GM12873 (cell line): ENCODE data around the gene SPSB3.

ENCODE experiments used
- TF ChIP-seq, protein P1 (sequence below): IDR thresholded peaks from 2 replicates; pipeline ENCODE4 v1.5.1; 2012; ENCODE audit warnings: low read depth, mild to moderate bottlenecking, moderate library complexity, low read length, control low read depth; ENCODE audit not compliant: insufficient read depth; ENCODE audit errors: missing control alignments

Gene SPSB3

DNA sequence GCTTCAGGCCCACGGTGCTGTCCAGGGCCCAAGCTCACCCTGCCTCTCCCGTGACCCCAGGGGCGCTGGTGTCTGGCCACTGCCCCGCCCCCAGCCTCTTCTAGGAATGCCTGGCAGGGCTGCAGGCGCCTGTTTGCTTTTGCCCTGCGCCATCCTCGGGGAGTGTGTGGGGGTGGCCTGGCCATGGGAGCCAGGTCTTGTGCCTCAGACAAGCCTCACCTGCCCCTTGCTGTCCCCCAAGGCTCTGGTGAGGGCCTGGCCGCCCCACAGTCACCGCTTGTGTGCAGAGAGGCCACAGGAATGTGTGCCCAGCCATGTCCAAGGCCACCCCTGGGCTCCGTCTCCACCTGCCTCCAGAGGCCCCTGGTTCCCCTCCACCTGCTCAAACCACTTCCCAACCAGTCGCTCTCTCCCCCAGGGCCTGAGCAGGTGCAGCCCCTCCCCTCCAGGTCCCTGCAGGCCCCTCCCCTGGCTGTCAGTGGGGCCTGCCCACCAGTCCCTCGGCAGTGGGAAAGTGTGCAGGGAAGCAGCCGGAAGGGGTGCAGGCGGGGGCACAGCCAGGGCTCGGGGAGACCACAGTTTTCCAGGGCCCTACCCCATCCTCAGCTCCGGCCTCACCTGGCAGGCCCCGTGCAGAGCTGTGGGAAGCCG lies 12.0 kb upstream of the SPSB3 start:
- TF ChIP-seq, protein P1, sequence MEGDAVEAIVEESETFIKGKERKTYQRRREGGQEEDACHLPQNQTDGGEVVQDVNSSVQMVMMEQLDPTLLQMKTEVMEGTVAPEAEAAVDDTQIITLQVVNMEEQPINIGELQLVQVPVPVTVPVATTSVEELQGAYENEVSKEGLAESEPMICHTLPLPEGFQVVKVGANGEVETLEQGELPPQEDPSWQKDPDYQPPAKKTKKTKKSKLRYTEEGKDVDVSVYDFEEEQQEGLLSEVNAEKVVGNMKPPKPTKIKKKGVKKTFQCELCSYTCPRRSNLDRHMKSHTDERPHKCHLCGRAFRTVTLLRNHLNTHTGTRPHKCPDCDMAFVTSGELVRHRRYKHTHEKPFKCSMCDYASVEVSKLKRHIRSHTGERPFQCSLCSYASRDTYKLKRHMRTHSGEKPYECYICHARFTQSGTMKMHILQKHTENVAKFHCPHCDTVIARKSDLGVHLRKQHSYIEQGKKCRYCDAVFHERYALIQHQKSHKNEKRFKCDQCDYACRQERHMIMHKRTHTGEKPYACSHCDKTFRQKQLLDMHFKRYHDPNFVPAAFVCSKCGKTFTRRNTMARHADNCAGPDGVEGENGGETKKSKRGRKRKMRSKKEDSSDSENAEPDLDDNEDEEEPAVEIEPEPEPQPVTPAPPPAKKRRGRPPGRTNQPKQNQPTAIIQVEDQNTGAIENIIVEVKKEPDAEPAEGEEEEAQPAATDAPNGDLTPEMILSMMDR: no peak

DNA sequence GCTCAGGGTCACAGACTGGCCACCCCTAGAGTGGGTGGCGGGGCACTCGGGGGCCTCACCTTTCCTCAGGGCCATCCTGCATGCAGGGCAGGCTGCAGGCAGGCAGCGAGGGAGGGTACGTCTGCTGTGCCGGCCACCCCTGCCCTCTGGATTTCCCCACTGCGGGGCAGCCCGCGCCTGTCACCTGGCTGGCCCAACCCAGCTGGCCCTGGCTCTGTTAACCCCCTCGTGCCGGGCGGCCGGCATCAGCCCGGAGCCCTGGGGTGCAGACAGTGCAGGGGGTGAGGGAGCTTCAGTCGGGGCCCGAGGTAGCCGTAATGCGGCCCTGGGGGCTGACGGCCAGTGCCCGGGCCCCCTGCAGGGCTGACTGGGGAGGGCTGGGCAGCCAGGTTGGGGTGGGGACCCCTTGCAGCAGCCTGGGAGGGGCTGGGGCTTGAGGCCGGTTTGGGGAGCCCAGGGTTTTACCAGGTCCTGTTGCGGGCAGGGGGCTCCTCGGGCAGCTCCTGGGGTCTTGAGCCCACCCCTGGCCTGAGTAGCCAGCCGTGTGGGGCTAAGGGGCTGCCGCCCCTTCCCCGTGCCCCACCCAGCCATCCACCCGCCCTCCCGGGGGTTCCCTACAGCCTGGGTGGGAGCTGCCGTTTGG lies 11.3 kb upstream of the SPSB3 start, which contains the start of gene IGFALS:
Gene IGFALS (minus strand): TSS at position 128 of the 643 bp plus-strand sequence. CDS start 53 bp downstream, at position 75.
- TF ChIP-seq, protein P1: no peak

DNA sequence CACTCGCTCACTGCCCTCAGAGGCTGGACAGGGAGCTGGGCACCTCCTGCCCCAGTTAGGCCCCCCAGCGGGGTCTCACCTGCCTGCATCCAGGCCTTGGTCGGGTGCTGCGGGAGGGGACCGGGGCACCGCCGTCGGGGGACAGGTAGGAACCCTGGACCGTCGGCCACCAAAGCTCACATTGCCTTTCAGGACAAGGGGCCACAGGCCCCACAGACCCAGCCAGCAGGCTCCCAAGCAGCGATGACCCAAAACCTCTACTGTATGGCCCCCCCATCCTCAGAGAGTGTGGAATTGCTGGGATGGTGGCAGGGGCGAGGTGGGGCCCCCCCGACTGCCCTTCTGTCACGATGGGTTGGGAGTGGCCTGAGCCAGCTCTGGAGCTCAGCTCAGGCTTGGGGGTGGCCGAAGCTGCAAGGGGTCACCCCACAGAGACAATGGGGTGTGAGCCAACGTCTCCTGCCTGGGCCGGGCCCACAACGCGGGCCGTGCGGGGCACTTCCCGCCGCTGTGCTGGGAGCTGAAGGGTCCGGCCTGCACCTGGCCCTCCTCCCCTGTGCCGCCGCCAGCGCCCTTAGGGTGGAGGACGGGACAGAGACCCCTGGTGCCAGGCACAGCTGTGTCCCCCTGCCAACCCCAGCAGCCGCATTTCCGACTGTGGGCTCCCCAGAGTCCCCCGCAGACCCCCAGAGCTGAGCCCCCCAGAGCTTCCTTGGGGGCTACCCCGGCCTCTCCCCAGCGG lies 10.6 kb upstream of the SPSB3 start:
- TF ChIP-seq, protein P1: no peak

DNA sequence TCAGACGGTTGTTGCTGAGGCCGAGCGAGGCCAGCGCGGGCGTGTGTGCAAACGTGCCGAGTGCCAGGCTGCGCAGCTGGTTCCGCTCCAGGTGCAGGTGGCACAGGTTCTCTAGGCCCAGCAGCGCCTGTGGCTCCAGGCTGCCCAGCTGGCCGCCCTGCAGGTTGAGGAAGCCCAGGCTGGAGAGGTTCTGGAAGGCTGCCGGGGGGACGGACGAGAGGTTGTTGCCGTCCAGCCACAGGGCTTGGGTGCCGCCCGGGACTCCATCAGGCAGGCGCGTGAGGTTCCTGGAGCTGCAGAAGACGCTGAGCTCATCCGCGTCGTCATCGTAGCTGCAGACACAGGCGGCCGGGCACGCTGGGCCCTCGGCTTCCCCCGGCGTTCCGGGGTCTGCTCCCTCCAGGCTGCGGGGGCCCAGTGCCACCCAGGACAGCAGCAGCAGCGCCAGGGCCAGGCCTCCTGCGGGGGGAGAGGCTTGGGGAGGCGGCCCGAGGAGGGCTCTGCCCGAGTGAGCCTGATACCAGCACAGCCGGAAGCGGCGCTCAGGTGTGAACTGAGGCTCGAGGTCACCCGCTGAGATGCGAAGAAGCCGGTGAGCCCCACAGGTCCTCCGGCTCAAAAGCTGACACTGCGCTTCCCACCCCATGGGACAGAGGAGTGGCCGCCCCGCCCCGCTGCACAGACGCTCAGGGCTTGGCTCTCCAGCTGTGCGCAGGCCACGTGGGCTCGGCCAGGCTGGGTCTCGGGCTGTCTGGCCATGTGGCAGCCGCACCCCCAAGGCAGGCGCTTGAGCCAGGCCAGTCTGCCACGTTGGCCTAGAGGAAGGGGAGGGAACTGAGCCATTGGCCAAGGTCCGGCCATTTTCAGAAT lies 9.8 kb upstream of the SPSB3 start:
- TF ChIP-seq, protein P1: no peak

DNA sequence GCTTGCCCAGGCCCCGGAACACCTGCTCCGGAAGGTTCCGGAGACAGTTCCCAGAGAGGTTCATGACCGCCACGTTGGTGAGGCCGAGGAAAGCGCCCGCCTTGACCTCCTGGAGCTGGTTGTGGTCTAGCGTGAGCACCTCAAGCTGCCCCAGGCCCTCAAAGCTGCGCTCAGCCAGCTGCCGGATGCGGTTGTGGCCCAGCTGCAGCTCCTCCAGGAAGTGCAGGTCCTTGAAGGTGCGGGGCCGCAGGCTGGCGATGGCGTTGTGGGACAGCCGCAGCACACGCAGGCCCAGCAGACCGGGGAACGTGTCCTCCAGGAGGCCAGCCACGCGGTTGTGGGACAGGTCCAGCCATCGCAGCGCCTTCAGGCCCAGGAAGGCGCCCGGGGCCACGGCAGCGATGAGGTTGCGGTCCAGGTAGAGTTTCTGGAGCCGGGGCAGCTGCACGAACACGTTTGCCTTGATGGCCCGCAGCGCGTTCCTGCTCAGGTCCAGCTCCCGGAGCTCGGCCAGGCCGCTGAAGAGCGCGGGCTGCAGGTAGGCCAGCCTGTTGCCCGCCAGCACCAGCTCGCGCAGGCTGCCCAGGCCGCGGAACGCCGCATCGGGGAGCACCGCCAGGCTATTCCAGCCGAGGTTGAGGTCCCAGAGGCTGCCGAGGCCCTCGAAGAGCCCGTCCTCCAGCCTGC lies 9.0 kb upstream of the SPSB3 start:
- TF ChIP-seq, protein P1: no peak

DNA sequence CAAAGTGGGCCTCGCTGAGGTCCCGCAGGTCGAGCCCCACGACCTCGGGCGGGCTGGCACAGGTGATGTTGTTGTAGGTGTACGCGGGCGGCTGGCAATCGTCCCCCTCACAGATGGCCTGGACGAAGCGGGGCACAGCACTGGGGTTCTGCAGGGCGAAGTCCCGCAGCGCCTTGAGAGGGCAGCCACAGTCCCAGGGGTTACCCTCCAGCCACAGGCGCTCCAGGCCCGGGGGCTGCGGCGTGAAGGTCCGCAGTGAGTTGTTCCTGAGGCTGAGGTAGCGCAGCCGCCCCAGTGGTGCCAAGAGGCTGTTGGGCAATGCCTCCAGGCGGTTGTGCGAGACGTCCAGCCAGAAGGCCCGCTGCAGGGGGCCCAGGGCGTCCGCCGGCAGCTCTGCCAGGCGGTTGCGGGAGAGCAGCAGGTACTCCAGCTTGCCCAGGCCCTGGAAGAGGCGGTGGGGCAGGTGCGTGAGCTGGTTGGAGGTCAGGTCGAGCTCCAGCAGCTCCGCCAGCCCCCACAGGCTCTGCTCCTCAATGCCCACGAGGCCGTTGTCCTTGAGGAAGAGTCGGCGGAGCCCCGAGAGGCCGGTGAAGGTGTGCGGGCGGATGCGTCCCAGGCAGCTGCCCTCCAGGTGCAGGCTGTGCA lies 8.4 kb upstream of the SPSB3 start:
- TF ChIP-seq, protein P1: no peak
